ENCODE data around the gene GALNT13.

DNA sequence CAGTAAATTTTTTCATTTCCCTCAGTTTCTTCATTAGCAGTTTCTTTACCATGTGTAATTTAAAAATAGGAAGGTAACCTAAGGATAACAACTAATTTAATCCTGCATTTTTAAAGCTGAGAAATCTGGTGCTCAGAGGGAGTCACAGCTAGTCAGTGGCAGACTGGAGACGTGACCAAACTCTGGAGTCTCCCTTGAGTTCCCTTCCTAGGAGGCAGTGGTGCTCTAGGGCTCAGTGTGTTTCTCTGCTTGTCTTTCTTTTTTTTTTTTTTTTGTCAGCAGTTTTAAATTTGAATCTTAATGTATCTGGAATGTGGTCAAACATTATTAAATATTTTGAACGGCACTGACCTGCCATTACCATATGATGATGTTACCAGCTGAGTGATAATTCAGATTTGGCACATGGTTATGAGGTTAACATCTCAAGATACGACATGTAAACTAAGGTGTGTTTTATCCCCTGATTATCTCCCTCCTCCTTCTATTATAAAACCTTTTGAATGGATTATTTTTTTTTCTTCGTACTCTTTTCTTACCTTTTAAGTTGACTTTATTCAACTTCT, 226.2 kb downstream of the GALNT13 start:
- TF ChIP-seq, protein P1, sequence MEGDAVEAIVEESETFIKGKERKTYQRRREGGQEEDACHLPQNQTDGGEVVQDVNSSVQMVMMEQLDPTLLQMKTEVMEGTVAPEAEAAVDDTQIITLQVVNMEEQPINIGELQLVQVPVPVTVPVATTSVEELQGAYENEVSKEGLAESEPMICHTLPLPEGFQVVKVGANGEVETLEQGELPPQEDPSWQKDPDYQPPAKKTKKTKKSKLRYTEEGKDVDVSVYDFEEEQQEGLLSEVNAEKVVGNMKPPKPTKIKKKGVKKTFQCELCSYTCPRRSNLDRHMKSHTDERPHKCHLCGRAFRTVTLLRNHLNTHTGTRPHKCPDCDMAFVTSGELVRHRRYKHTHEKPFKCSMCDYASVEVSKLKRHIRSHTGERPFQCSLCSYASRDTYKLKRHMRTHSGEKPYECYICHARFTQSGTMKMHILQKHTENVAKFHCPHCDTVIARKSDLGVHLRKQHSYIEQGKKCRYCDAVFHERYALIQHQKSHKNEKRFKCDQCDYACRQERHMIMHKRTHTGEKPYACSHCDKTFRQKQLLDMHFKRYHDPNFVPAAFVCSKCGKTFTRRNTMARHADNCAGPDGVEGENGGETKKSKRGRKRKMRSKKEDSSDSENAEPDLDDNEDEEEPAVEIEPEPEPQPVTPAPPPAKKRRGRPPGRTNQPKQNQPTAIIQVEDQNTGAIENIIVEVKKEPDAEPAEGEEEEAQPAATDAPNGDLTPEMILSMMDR (IDR thresholded peaks at IDR 0.05) = no peak
- no peak for TF ChIP-seq ZFX (IDR thresholded peaks at IDR 0.05; ENCODE audit: borderline replicate concordance)
